Activated CD4-positive, alpha-beta memory T cell treated with anti-CD3 and anti-CD28 coated beads for 36 hours (primary cell): ENCODE results near the gene HRH2. TPM values are rescaled to one million over a fixed set of nuclear protein-coding genes. Genes with fewer than 3 reads are reported as not detected.
"Not testable (repeated sequence)": the region's sequence is repeated elsewhere in the genome, so short reads cannot be mapped to it uniquely, and the experiment has no call there.

Experiments
- CTCF ChIA-PET: fragments of 350-600 bp; sonication (Branson Sonifier 250); formaldehyde crosslinking; loops from one replicate; lab custom pipeline; 2021; ENCODE audit warnings: antibody characterized with exemption, inconsistent platforms; lab: Charles Lee
- POLR2A ChIA-PET: fragments of 350-600 bp; sonication (Branson Sonifier 250); formaldehyde crosslinking; loops from one replicate; lab custom pipeline; 2021; ENCODE audit warnings: antibody characterized with exemption; lab: Charles Lee
- DNase-seq: peaks from one replicate; pipeline ENCODE4 v3.0.0-alpha.2; 2020
- H3K27ac Mint-ChIP-seq: one replicate; pipeline ENCODE4 v1.8.0; 2021; ENCODE audit warnings: mixed read lengths
- H3K27me3 Mint-ChIP-seq: one replicate; pipeline ENCODE4 v1.8.0; 2021; ENCODE audit warnings: mixed read lengths
- H3K36me3 Mint-ChIP-seq: one replicate; pipeline ENCODE4 v1.8.0; 2021; ENCODE audit warnings: mixed read lengths
- H3K4me1 Mint-ChIP-seq: one replicate; pipeline ENCODE4 v1.8.0; 2021; ENCODE audit warnings: low read depth, mixed read lengths
- H3K4me3 Mint-ChIP-seq: one replicate; pipeline ENCODE4 v1.8.0; 2021; ENCODE audit warnings: mild to moderate bottlenecking, mixed read lengths
- H3K9me3 Mint-ChIP-seq: one replicate; pipeline ENCODE4 v1.8.0; 2021; ENCODE audit warnings: mixed read lengths
- intact Hi-C: fragments of 100-400 bp; cut with micrococcal nuclease; formaldehyde crosslinking; loops from one replicate; pipeline ENCODE4 v1.15.1; 2023
- total RNA-seq, 2 experiments: library from RNA; stranded (reverse); gene quantifications; one replicate each; pipeline ENCODE4 v1.2.3, GENCODE V29; 2021

The HRH2 gene
- total RNA-seq, 2 experiments from 2014 or later = 11.6 to 11.8 TPM

DNA sequence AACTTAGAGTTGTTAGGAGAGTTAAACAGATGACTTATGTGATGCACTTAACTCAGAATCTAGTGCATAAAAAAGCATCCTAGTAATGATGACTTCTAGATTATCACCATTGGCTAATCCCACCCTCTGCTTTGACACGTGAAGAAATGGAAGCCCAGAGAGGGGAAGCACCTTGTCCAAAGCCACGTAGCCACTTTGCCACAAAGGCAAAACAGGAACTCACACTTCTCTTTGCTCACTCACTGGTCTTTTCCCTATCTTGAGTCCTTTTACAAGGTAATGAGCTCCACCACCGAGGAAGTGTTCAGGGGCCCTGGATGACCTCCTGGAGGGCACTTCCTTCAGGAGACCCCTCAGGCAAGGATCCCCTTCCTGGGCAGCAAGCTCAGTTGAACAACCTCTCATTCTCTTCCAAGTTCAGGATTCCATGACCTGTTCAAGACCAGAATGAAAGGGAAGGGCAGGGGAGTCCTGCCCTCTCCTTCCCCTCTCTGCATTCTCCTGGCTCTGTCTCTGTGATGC, 89.7 kb downstream of the HRH2 start:
- intact Hi-C loops = no loop called here
- ChIA-PET CTCF (interaction anchor here (1.1 to 2.2 kb wide), 2 partner anchors 18 to 29 kb away, joined by 4 to 5 read pairs; no protein-coding TSS in a partner anchor), POLR2A (interaction anchor here (0.6 kb wide), 1 partner anchor 100 kb away, joined by 3 read pairs; no protein-coding TSS in a partner anchor)
- DNase-seq = no peak
- no peaks in the 10 kb centered on the region for H3K9me3 Mint-ChIP-seq
- peaks cover 27% of the 10 kb centered on the region for H3K27me3 Mint-ChIP-seq
- H3K27ac Mint-ChIP-seq = no peak overlapping the region
- H3K4me3 Mint-ChIP-seq = no peak overlapping the region
- H3K36me3 Mint-ChIP-seq = no peaks in the 10 kb centered on the region
- H3K4me1 Mint-ChIP-seq = no peaks in the 10 kb centered on the region

DNA sequence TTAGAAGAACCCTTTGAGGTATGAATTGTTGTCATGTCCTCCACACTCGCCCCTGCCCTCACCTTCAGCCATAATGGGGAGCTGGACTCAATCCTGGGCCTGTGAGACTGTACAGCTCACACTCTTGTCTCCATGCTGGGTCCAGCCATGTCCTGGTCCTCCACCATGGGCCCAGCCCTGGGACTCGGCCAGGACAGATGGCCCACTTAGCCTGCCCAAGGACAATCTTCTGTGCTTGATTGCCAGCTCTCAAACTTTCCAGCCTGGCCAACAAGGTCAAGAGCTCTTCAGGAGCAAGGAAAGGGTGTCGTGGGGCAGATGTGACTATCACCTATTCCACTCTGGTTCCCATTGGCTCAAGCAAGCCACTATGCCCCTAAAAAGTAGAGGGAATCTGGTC, 90.8 kb downstream of the HRH2 start:
- Mint-ChIP-seq H3K27ac (no peak overlapping the region), H3K4me1 (no peaks in the 10 kb centered on the region), H3K9me3 (no peaks in the 10 kb centered on the region), H3K36me3 (no peaks in the 10 kb centered on the region), H3K4me3 (no peak overlapping the region), H3K27me3 (peaks cover 26% of the 10 kb centered on the region)
- DNase-seq = no peak
- ChIA-PET CTCF (interaction anchor here (0.8 kb wide), 1 partner anchor 18 kb away, joined by 3 read pairs; no protein-coding TSS in a partner anchor), POLR2A (no interaction called here)
- intact Hi-C loops = no loop called here

DNA sequence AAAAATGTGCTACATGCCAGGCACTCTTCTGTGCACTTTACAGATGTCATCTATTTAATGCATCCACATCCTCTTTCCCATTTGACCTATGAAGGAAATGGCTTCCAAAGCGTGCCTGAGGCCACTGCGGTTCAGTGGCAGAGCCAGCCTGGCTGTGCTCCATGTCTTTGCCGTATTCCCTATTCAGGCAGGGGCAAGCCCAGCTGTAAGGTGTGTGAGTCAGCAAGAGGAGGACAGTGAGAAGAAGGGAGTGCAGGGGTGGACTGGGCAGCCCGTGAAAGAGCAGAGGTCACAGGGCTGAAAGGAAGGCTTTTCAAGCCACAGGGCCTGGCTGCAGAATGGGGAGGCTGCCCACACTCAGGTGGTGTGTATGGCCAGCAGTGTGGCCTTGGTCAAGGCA, 91.7 kb downstream of the HRH2 start:
- Mint-ChIP-seq H3K27me3 (peaks cover 34% of the 10 kb centered on the region), H3K27ac (no peak overlapping the region), H3K36me3 (no peaks in the 10 kb centered on the region), H3K9me3 (no peaks in the 10 kb centered on the region), H3K4me3 (no peak overlapping the region), H3K4me1 (no peaks in the 10 kb centered on the region)
- intact Hi-C loops = no loop called here
- CTCF ChIA-PET = no interaction called here
- POLR2A ChIA-PET = interaction anchor here (0.6 kb wide), 1 partner anchor 147 kb away, joined by 3 read pairs; no protein-coding TSS in a partner anchor
- DNase-seq = no peak

DNA sequence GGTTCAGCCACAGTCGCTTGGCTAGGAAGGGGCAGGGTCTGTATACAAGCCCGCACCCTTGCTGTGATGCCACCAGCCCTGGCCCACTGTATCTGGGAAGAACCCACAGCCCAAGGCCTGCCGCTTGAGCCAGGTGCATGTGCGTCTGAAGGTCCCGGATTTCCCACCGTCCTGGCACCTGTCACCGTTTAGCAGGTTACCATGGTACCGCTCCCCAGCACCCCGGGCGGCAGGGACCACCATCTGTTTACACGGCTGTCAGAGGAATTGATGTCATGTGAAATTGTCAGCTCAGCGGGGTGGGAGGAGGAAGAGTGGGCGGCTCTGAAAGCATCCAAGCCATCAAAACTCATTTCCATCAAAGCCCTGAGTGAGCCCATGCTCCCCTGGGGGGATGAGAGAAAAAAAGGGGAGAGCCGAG, 92.7 kb downstream of the HRH2 start:
- H3K9me3 Mint-ChIP-seq = no peaks in the 10 kb centered on the region
- no peak for DNase-seq
- H3K27ac Mint-ChIP-seq = no peak overlapping the region
- H3K4me1 Mint-ChIP-seq = no peaks in the 10 kb centered on the region
- no peaks in the 10 kb centered on the region for H3K36me3 Mint-ChIP-seq
- ChIA-PET POLR2A (interaction anchor here (0.6 kb wide), 1 partner anchor 146 kb away, joined by 3 read pairs; no protein-coding TSS in a partner anchor), CTCF (no interaction called here)
- H3K27me3 Mint-ChIP-seq = peaks cover 41% of the 10 kb centered on the region
- H3K4me3 Mint-ChIP-seq = no peak overlapping the region
- intact Hi-C loops = no loop called here

DNA sequence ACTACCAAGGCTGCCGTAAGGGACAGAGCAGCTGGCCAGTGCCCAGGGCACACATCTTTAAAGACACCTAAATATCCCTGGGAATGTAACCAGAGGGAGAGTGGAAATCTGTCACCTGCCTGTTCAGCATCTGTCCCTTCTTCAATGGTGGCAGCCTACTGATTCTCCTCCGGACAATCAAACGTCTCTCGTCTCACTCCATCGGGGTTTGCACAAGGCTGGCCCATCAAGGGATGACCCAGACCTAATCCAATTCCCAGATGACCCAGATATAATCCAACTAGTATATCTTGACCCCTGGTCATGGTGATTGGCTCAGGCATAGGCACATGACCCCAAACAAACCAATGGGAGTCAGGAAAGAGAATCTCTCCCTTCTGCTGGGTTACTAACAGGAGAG, 93.5 kb downstream of the HRH2 start:
- ChIA-PET POLR2A (no interaction called here), CTCF (no interaction called here)
- Mint-ChIP-seq H3K4me3 (no peak overlapping the region), H3K4me1 (no peaks in the 10 kb centered on the region), H3K27me3 (peaks cover 46% of the 10 kb centered on the region), H3K9me3 (no peaks in the 10 kb centered on the region), H3K27ac (no peak overlapping the region), H3K36me3 (no peaks in the 10 kb centered on the region)
- intact Hi-C loops = no loop called here
- DNase-seq = no peak

DNA sequence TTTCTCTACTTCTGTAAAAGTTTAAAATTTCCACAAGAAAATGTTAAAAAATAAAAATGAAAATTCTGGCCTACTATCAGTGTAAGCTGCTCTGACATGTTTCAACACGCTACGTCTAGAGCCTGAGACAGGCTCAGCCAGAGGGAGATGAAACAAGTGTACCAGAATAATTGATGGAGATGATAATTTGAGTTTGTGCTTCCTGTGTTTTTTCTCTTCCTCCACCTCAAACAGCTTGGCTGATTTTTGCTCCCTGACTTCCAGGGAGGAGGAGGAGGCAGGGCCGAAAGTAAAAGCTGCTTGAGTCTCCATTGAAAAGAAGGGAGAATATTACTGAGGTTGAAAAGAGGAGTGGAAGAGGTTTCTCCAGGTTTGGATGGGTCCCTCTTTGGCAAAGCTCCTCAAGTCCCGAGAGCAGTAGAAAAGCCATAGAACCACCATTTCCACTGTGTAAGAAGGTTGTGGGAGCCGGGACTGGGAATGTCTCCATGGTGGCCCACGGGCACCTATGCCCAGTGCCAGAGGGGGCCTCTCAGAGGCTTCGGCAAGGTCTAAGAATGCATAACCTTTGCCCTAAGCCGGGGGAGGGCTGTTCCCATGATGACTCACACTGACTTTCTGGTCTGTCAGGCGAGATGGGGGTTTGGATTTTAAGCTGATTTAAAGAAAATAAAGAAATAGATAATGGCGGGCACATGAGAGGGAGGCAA, 95.1 kb downstream of the HRH2 start:
- no peaks in the 10 kb centered on the region for H3K9me3 Mint-ChIP-seq
- no peaks in the 10 kb centered on the region for H3K36me3 Mint-ChIP-seq
- peaks cover 51% of the 10 kb centered on the region for H3K27me3 Mint-ChIP-seq
- intact Hi-C loops = no loop called here
- H3K27ac Mint-ChIP-seq = no peak overlapping the region
- CTCF ChIA-PET = interaction anchor here (1.9 kb wide), 1 partner anchor 22 kb away, joined by 5 read pairs; no protein-coding TSS in a partner anchor
- no peak for DNase-seq
- POLR2A ChIA-PET = no interaction called here
- H3K4me1 Mint-ChIP-seq = no peaks in the 10 kb centered on the region
- H3K4me3 Mint-ChIP-seq = no peak overlapping the region

DNA sequence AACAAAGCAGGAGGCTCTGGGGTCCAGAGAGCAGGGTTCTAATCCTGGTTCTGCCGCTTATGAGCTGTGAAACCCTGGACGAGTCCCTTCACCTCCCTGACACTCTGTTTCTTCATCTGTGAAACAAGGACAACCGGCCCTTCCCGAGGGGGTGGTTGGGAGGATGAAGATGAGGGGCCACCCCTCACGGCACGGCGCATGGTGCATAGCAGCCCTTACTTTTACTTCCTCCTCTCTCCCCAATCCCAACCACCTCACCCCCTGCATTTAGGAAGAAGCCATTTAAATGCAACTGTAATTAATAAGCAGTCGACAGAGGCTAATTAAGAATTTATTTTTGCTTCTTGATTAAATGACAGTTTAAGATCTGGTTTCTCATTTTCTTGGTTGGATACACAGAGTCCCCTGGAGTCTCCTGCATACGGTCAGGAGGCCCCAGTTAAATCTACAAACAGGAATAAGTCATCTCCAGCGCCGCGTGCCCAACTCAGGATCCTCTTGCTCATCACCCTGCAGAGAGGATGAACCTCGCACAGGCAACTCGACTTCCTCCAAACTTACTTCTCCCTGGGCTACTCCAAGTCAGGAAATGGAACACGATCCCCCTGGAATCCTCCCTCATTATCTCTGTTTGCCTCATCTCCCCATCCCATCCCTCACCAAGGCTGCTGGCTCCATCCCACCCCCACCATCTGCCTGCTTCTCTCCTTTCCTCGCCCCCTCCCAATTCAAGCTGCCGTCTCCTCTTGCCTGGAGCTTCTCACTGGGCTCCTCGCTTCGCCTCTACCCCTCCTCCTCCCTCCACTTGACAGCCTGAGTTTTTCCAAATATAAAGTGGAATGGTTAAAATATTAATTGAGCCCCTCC, 95.9 kb downstream of the HRH2 start:
- no peak for DNase-seq
- Mint-ChIP-seq H3K4me1 (no peaks in the 10 kb centered on the region), H3K27ac (no peak overlapping the region), H3K4me3 (no peak overlapping the region), H3K27me3 (peaks cover 49% of the 10 kb centered on the region), H3K9me3 (no peaks in the 10 kb centered on the region), H3K36me3 (no peaks in the 10 kb centered on the region)
- ChIA-PET POLR2A (no interaction called here), CTCF (interaction anchor here (1.9 kb wide), 1 partner anchor 23 kb away, joined by 5 read pairs; no protein-coding TSS in a partner anchor)
- intact Hi-C loops = no loop called here

DNA sequence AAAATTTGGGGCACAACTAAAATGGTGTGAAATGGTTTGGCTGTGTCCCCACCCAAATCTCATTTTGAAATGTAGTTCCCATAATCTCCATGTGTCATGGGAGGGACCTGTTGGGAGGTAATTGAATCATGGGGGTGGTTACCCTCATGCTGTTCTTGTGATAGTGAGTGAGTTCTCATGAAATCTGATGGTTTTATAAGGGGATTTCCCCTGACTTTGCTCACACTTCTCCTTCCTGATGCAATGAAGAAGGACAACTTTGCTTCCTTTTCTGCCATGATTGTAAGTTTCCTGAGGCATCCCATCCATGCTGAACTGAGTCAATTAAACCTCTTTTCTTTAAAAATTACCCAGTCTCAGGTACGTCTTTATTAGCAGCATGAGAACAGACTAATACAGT, 102.1 kb downstream of the HRH2 start:
- H3K36me3 Mint-ChIP-seq, H3K4me1 Mint-ChIP-seq, POLR2A ChIA-PET, H3K4me3 Mint-ChIP-seq, DNase-seq, H3K27ac Mint-ChIP-seq, intact Hi-C loops, CTCF ChIA-PET: not testable (repeated sequence)
- H3K27me3 Mint-ChIP-seq = peaks cover 25% of the 10 kb centered on the region
- peaks cover 11% of the 10 kb centered on the region for H3K9me3 Mint-ChIP-seq

Other genes with a start within 250 kb of the HRH2 start
- gene DRD1, start 213.9 kb upstream of the HRH2 start, total RNA-seq = not detected
- gene SFXN1, start 179.5 kb upstream of the HRH2 start, total RNA-seq = 100 to 1,000 TPM; 298 to 300 TPM
- gene CPLX2, start 213.5 kb downstream of the HRH2 start, total RNA-seq = not detected